ENCODE measurements around the gene NCKAP5.

Gene NCKAP5

GRCh38 chr2:132680544-132680943, 887.7 kb downstream of the NCKAP5 start:
- no peak for TF ChIP-seq CTCF (IDR thresholded peaks at IDR 0.05; ENCODE audit: poor library complexity, severe bottlenecking)

GRCh38 chr2:132678483-132678882, 889.8 kb downstream of the NCKAP5 start:
- Histone ChIP-seq H3K4me1 (ENCODE audit: insufficient read depth, poor library complexity, severe bottlenecking) (no peaks in the 10 kb centered on the region), H3K27me3 (ENCODE audit: insufficient read depth, poor library complexity, severe bottlenecking) (peaks cover 6% of the 10 kb centered on the region), H3K4me3 (ENCODE audit: severe bottlenecking) (no peak overlapping the region), H3K36me3 (ENCODE audit: low read depth) (no peaks in the 10 kb centered on the region), H3K9me3 (ENCODE audit: severe bottlenecking) (no peaks in the 10 kb centered on the region), H3K27ac (ENCODE audit: poor library complexity, severe bottlenecking) (no peak overlapping the region)
- TF ChIP-seq CTCF (IDR thresholded peaks at IDR 0.05; ENCODE audit: poor library complexity, severe bottlenecking), result no peak
- ATAC-seq (ENCODE audit: low read depth) (no peak), DNase-seq (ENCODE audit: low spot score) (no peak)

More at GRCh38 chr2:132680544-132680943, 887.7 kb downstream of the NCKAP5 start:
- DNase-seq (ENCODE audit: low spot score) (no peak), ATAC-seq (ENCODE audit: low read depth) (no peak)
- Histone ChIP-seq H3K36me3 (ENCODE audit: low read depth) (no peaks in the 10 kb centered on the region), H3K27me3 (ENCODE audit: insufficient read depth, poor library complexity, severe bottlenecking) (peaks cover 6% of the 10 kb centered on the region), H3K4me1 (ENCODE audit: insufficient read depth, poor library complexity, severe bottlenecking) (no peaks in the 10 kb centered on the region), H3K27ac (ENCODE audit: poor library complexity, severe bottlenecking) (no peak overlapping the region), H3K9me3 (ENCODE audit: severe bottlenecking) (no peaks in the 10 kb centered on the region), H3K4me3 (ENCODE audit: severe bottlenecking) (no peak overlapping the region)

GRCh38 chr2:132677661-132678060, 890.6 kb downstream of the NCKAP5 start:
- DNase-seq (ENCODE audit: low spot score) (no peak), ATAC-seq (ENCODE audit: low read depth) (no peak; the same call in 2 of the 3 replicates)
- Histone ChIP-seq H3K27me3 (ENCODE audit: insufficient read depth, poor library complexity, severe bottlenecking) (peaks cover 6% of the 10 kb centered on the region), H3K27ac (ENCODE audit: poor library complexity, severe bottlenecking) (no peak overlapping the region), H3K4me1 (ENCODE audit: insufficient read depth, poor library complexity, severe bottlenecking) (no peaks in the 10 kb centered on the region), H3K36me3 (ENCODE audit: low read depth) (no peaks in the 10 kb centered on the region), H3K9me3 (ENCODE audit: severe bottlenecking) (no peaks in the 10 kb centered on the region), H3K4me3 (ENCODE audit: severe bottlenecking) (no peak overlapping the region)
- TF ChIP-seq CTCF (IDR thresholded peaks at IDR 0.05; ENCODE audit: poor library complexity, severe bottlenecking), result no peak

- Histone ChIP-seq H3K27ac (ENCODE audit: poor library complexity, severe bottlenecking) (no peak overlapping the region), H3K4me3 (ENCODE audit: severe bottlenecking) (no peak overlapping the region), H3K36me3 (ENCODE audit: low read depth) (no peaks in the 10 kb centered on the region), H3K27me3 (ENCODE audit: insufficient read depth, poor library complexity, severe bottlenecking) (peaks cover 6% of the 10 kb centered on the region), H3K9me3 (ENCODE audit: severe bottlenecking) (no peaks in the 10 kb centered on the region), H3K4me1 (ENCODE audit: insufficient read depth, poor library complexity, severe bottlenecking) (no peaks in the 10 kb centered on the region)
- ATAC-seq (ENCODE audit: low read depth) (no peak), DNase-seq (ENCODE audit: low spot score) (no peak)
- peak; percentile 28 for TF ChIP-seq CTCF (IDR thresholded peaks at IDR 0.05; ENCODE audit: poor library complexity, severe bottlenecking)
These were observed 891.3 kb downstream of the NCKAP5 start for GRCh38 chr2:132676999-132677398.

- no peak for TF ChIP-seq CTCF (IDR thresholded peaks at IDR 0.05; ENCODE audit: poor library complexity, severe bottlenecking)
- DNase-seq (ENCODE audit: low spot score) (no peak), ATAC-seq (ENCODE audit: low read depth) (peak; percentile 72)
- Histone ChIP-seq H3K27me3 (ENCODE audit: insufficient read depth, poor library complexity, severe bottlenecking) (peaks cover 50% of the 10 kb centered on the region), H3K36me3 (ENCODE audit: low read depth) (no peaks in the 10 kb centered on the region), H3K4me3 (ENCODE audit: severe bottlenecking) (no peak overlapping the region), H3K27ac (ENCODE audit: poor library complexity, severe bottlenecking) (no peak overlapping the region), H3K9me3 (ENCODE audit: severe bottlenecking) (no peaks in the 10 kb centered on the region), H3K4me1 (ENCODE audit: insufficient read depth, poor library complexity, severe bottlenecking) (peaks cover 12% of the 10 kb centered on the region)
These were observed 897.0 kb downstream of the NCKAP5 start for GRCh38 chr2:132671151-132671835.

All from RWPE2 (cell line).